CD8-positive, alpha-beta memory T cell (primary cell): Measurements from ENCODE around the gene ANK3. TPM values are rescaled to one million over a fixed set of nuclear protein-coding genes. Genes with fewer than 3 reads are reported as not detected.

Source experiments
- CTCF ChIA-PET: fragments of 350-600 bp; sonication (Branson Sonifier 250); formaldehyde crosslinking; loops from one replicate; lab custom pipeline; 2021; ENCODE audit warnings: antibody characterized with exemption; lab: Charles Lee
- POLR2A ChIA-PET: fragments of 350-600 bp; sonication (Branson Sonifier 250); formaldehyde crosslinking; loops from one replicate; lab custom pipeline; 2021; ENCODE audit warnings: antibody characterized with exemption; lab: Charles Lee
- DNase-seq, 5 donors: peaks; one replicate each; pipeline versions ENCODE4 v3.0.0 to v3.0.0-alpha.2; 2020 to 2022; ENCODE audit warnings: mixed read lengths in 1 of 5
- H3K27ac ChIP-seq: one replicate; pipeline ENCODE4 v1.7.0; 2013; ENCODE audit warnings: low read depth, mild to moderate bottlenecking, low read length, moderate library complexity
- H3K27me3 ChIP-seq: 2 replicates; pipeline ENCODE4 v1.7.0; 2013; ENCODE audit warnings: low read length, mild to moderate bottlenecking; ENCODE audit not compliant: insufficient read depth, poor library complexity, severe bottlenecking
- H3K36me3 ChIP-seq: 2 replicates; pipeline ENCODE4 v1.7.0; 2013; ENCODE audit warnings: mild to moderate bottlenecking, low read length, moderate library complexity; ENCODE audit not compliant: insufficient read depth
- H3K4me1 ChIP-seq: 2 replicates; pipeline ENCODE4 v1.7.0; 2013; ENCODE audit warnings: mild to moderate bottlenecking, low read length, moderate library complexity; ENCODE audit not compliant: insufficient read depth
- H3K4me3 ChIP-seq: 2 replicates; pipeline ENCODE4 v1.7.0; 2013; ENCODE audit warnings: mild to moderate bottlenecking, low read length
- H3K9me3 ChIP-seq: 2 replicates; pipeline ENCODE4 v1.7.0; 2013; ENCODE audit warnings: mild to moderate bottlenecking, low read length
- H3K27ac Mint-ChIP-seq, 8 donors: one replicate each; pipeline ENCODE4 v1.8.0; 2020 to 2021; ENCODE audit warnings: mixed read lengths in 8 of 8, mild to moderate bottlenecking in 6 of 8, inconsistent platforms in 3 of 8, moderate library complexity in 3 of 8
- H3K27me3 Mint-ChIP-seq, 2 donors: one replicate each; pipeline ENCODE4 v1.8.0; 2020 to 2021; ENCODE audit warnings: mixed read lengths in 2 of 2, mild to moderate bottlenecking in 1 of 2, moderate library complexity in 1 of 2
- H3K36me3 Mint-ChIP-seq, 3 donors: one replicate each; pipeline ENCODE4 v1.8.0; 2020 to 2021; ENCODE audit warnings: mixed read lengths in 3 of 3, inconsistent platforms in 1 of 3, mild to moderate bottlenecking in 1 of 3
- H3K4me1 Mint-ChIP-seq, 3 donors: one replicate each; pipeline ENCODE4 v1.8.0; 2020 to 2021; ENCODE audit warnings: mixed read lengths in 3 of 3, inconsistent platforms in 1 of 3, mild to moderate bottlenecking in 1 of 3
- H3K4me3 Mint-ChIP-seq, 7 donors: one replicate each; pipeline ENCODE4 v1.8.0; 2020 to 2021; ENCODE audit warnings: mixed read lengths in 7 of 7, mild to moderate bottlenecking in 6 of 7, moderate library complexity in 4 of 7, inconsistent platforms in 2 of 7
- H3K9me3 Mint-ChIP-seq, 5 donors: one replicate each; pipeline ENCODE4 v1.8.0; 2020 to 2022; ENCODE audit warnings: mixed read lengths in 5 of 5, mild to moderate bottlenecking in 3 of 5, moderate library complexity in 2 of 5, inconsistent platforms in 1 of 5
- polyA plus RNA-seq: library from polyadenylated mRNA; unstranded; fragments of 300-500 nt; fragmentation: Illumina TruSeq; gene quantifications from one replicate; pipeline ENCODE4 v1.2.3, GENCODE V29; 2021
- total RNA-seq, 2 experiments: library from RNA; stranded (reverse); gene quantifications; one replicate each; pipeline ENCODE4 v1.2.3, GENCODE V29; 2021

ANK3 gene
- total and polyA plus RNA-seq, 3 experiments from 2014 or later, result 10.2 to 12.8 (median 11.8) TPM

DNA sequence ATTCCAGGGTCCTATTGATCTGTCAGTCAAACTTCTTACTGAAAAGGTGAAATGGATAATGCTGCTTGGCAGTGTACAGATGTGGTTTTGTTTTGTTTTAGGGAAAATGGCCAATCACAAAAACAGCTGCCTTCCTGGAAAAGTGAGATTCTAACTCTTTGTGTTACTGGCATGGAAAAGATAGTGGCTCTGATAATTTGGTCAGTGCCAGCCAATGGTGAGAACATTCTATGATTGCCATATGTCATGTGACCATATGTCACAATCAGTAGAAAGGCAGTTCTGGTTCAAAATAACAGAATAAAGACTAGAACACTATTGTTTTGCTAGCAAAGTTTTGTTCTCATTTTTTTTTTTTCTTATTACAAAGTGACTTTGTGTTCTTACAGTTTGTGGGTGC lies 344.1 kb downstream of the ANK3 start:
- no peaks in the 10 kb centered on the region for H3K9me3 Mint-ChIP-seq
- peaks cover 0 to 5% (median 0%) of the 10 kb centered on the region in 3 donors for H3K36me3 Mint-ChIP-seq
- no peak overlapping the region for H3K27ac Mint-ChIP-seq
- no peak for DNase-seq
- no peaks in the 10 kb centered on the region for H3K4me1 ChIP-seq
- H3K4me3 Mint-ChIP-seq, result no peak overlapping the region
- H3K4me3 ChIP-seq, result no peak overlapping the region
- H3K9me3 ChIP-seq, result no peaks in the 10 kb centered on the region
- H3K4me1 Mint-ChIP-seq, result no peaks in the 10 kb centered on the region
- ChIA-PET CTCF (no interaction called here), POLR2A (no interaction called here)
- H3K27ac ChIP-seq, result no peak overlapping the region
- no peaks in the 10 kb centered on the region for H3K27me3 ChIP-seq
- H3K27me3 Mint-ChIP-seq, result peaks cover 2 to 7% of the 10 kb centered on the region in 2 donors
- no peaks in the 10 kb centered on the region for H3K36me3 ChIP-seq

DNA sequence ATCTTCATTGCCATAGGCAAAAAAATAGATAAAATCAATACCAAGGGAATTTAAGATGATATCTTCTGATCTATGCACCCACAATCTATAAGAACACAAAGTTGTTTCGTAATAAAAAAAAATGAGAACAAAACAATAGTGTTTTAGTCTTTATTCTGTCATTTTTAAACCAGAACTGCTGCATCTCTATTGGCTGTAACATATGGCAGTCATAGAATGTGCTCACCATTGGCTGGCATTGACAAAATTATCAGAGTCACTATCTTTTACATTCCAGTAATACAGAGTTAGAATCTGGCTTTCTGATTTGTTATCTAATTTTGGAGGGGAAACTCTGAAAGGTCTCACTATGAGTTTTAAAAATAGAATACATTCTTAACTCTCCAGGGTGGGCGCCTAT lies 344.7 kb downstream of the ANK3 start:
- Histone ChIP-seq H3K36me3 (no peaks in the 10 kb centered on the region), H3K4me3 (no peak overlapping the region), H3K9me3 (no peaks in the 10 kb centered on the region), H3K27me3 (no peaks in the 10 kb centered on the region), H3K27ac (no peak overlapping the region), H3K4me1 (no peaks in the 10 kb centered on the region)
- ChIA-PET POLR2A (no interaction called here), CTCF (no interaction called here)
- Mint-ChIP-seq H3K9me3 (no peaks in the 10 kb centered on the region), H3K27me3 (peaks cover 2 to 4% of the 10 kb centered on the region in 2 donors), H3K4me1 (no peaks in the 10 kb centered on the region), H3K27ac (no peak overlapping the region), H3K36me3 (peaks cover 0 to 3% (median 0%) of the 10 kb centered on the region in 3 donors), H3K4me3 (no peak overlapping the region)
- DNase-seq, result no peak

DNA sequence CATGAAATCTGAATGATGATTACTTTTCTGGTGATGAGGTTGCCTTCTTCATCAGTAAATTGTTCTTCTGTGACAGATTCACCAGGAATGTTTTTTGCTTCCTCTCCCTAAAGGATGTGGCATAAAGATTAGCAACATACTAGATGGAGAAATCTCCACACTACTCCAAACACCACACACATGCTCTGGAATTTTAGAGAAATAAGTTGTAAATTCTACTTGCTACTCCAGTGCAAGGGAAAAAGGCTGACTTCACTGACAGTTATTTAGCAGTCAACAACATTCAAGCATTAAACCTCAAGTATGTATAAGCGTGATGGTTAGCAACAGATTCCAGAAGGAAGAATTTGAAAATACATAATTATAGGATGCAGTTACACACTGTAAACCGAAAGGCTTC lies 345.4 kb downstream of the ANK3 start:
- no peaks in the 10 kb centered on the region for H3K4me1 ChIP-seq
- H3K27ac Mint-ChIP-seq, result no peak overlapping the region
- no peak for DNase-seq
- no peaks in the 10 kb centered on the region for H3K4me1 Mint-ChIP-seq
- peaks cover 0 to 3% (median 0%) of the 10 kb centered on the region in 3 donors for H3K36me3 Mint-ChIP-seq
- no peaks in the 10 kb centered on the region for H3K27me3 ChIP-seq
- peaks cover 2 to 4% of the 10 kb centered on the region in 2 donors for H3K27me3 Mint-ChIP-seq
- no peak overlapping the region for H3K4me3 ChIP-seq
- H3K36me3 ChIP-seq, result no peaks in the 10 kb centered on the region
- no peaks in the 10 kb centered on the region for H3K9me3 ChIP-seq
- no peak overlapping the region for H3K4me3 Mint-ChIP-seq
- CTCF ChIA-PET, result no interaction called here
- POLR2A ChIA-PET, result no interaction called here
- no peak overlapping the region for H3K27ac ChIP-seq
- no peaks in the 10 kb centered on the region for H3K9me3 Mint-ChIP-seq

DNA sequence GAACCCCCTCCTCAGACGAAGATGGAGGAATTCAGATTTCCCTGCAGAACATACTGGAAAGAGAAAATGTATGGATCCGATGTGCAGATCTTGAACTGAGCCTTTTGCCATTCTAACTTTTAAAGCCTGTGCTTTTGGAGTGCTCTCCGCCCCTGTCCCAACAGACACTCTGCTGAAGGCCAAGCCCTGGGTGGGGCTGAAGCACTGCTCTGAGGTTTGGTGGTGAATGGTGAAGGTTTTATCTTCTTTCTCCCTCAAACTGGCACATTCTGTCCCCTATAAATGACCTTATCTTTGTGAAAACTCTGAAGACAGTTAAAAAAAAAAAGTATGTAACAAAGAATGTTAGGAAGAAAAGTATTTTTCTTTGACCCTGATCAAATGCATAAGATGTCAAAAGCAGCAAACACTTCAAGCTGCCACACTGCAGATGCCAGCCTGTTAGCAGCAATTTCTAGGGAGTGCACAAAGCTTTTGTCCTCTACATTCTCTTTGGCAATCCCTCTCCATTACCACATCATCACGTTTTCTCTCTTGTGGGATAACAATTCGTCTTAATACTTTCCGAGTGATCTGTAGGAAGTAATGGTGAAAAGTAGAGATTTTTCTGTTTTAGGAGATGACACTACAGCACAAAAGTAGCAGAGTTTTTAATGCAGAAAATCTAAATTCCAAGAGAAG lies 346.0 kb downstream of the ANK3 start:
- H3K36me3 Mint-ChIP-seq, result peaks cover 0 to 4% (median 0%) of the 10 kb centered on the region in 3 donors
- ChIA-PET POLR2A (no interaction called here), CTCF (no interaction called here)
- H3K9me3 Mint-ChIP-seq, result no peaks in the 10 kb centered on the region
- H3K27ac Mint-ChIP-seq, result no peak overlapping the region
- no peaks in the 10 kb centered on the region for H3K4me1 Mint-ChIP-seq
- DNase-seq, result no peak
- H3K27me3 Mint-ChIP-seq, result peaks cover under 1 to 4% of the 10 kb centered on the region in 2 donors
- Histone ChIP-seq H3K36me3 (no peaks in the 10 kb centered on the region), H3K4me3 (no peak overlapping the region), H3K27ac (no peak overlapping the region), H3K4me1 (no peaks in the 10 kb centered on the region), H3K27me3 (no peaks in the 10 kb centered on the region), H3K9me3 (no peaks in the 10 kb centered on the region)
- H3K4me3 Mint-ChIP-seq, result no peak overlapping the region

DNA sequence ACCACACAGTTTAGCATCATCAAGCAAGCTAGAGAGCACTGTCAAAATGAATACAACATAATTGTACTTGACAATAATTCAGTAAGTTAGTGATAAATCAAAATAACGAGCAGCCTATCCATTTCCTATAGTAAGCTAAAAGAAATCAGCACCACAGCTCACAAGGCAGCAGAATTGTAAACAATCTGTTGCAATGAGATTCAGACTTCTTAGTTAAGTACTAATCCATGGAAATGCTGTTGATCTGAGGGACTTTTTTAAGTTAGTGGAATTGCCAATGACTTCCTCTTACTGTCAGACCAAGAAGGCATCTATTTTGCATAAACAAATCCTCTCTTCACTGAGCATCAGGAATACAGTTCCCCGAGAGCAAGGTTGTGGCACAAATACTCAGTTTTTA lies 346.8 kb downstream of the ANK3 start:
- Histone ChIP-seq H3K4me3 (no peak overlapping the region), H3K4me1 (no peaks in the 10 kb centered on the region)

DNA sequence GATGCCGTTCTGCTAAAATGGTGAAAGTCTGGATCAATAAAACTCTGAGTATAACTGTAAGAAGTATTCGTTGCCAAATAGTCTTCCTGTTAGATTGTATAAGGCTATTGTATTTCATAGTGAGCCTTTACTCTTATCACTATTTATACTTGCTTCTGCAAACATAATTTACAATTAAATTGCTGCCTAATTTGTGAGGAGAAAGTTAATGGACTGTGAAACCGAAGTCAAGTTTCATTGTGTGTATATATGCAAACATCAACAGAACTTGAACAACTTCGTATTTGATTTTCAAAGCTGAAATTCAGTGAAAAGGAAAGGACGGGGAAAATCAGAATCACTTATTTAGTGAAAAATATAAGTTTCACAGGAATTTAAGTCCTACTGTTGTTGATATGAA lies 347.4 kb downstream of the ANK3 start:
- Histone ChIP-seq H3K36me3 (no peaks in the 10 kb centered on the region), H3K9me3 (no peaks in the 10 kb centered on the region), H3K27me3 (no peaks in the 10 kb centered on the region), H3K27ac (no peak overlapping the region), H3K4me3 (no peak overlapping the region), H3K4me1 (no peaks in the 10 kb centered on the region)
- ChIA-PET POLR2A (no interaction called here), CTCF (no interaction called here)
- Mint-ChIP-seq H3K9me3 (no peaks in the 10 kb centered on the region), H3K27me3 (peaks cover 1 to 3% of the 10 kb centered on the region in 2 donors), H3K4me3 (no peak overlapping the region), H3K36me3 (peaks cover 0 to 7% (median 0%) of the 10 kb centered on the region in 3 donors), H3K4me1 (no peaks in the 10 kb centered on the region), H3K27ac (no peak overlapping the region)
- no peak for DNase-seq

More for the DNA sequence above, 346.8 kb downstream of the ANK3 start:
- Mint-ChIP-seq H3K4me3 (no peak overlapping the region), H3K27ac (no peak overlapping the region), H3K4me1 (no peaks in the 10 kb centered on the region), H3K36me3 (peaks cover 0 to 7% (median 0%) of the 10 kb centered on the region in 3 donors), H3K9me3 (no peaks in the 10 kb centered on the region), H3K27me3 (peaks cover 1 to 4% of the 10 kb centered on the region in 2 donors)
- H3K27me3 ChIP-seq, result no peaks in the 10 kb centered on the region
- POLR2A ChIA-PET, result no interaction called here
- H3K27ac ChIP-seq, result no peak overlapping the region
- H3K36me3 ChIP-seq, result no peaks in the 10 kb centered on the region
- CTCF ChIA-PET, result no interaction called here
- H3K9me3 ChIP-seq, result no peaks in the 10 kb centered on the region
- no peak for DNase-seq

DNA sequence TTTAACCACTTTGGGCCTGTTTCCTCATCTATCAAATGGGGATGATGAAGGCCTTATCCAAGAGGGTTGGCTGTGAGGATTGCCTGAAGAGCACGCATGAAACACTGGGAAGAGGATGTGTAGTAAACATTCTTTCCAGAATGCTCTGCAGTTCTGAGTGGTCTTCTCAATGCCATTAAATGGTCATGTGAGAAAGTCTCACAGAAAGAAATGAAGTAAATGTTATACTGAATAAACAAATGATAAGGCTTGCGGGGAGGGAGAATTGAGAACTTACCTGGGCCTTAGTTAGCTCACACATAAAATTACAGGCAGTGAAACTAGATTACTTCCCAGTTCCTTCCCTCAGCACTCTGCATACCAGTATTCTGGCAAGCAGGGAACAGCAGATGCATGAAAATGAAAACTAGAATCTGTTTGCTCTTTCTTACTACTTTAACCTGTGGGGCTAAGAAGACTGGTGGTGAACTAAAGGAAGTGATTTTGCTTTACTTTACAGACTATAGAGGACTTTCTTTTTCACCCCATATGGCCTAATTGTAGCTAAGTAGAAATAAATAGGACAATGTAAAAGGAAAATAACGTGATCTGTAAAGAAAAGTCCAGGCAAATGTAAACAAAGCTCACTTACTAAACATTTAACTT lies 348.1 kb downstream of the ANK3 start:
- no peak overlapping the region for H3K27ac ChIP-seq
- no peak for DNase-seq
- ChIA-PET CTCF (no interaction called here), POLR2A (no interaction called here)
- no peaks in the 10 kb centered on the region for H3K4me1 ChIP-seq
- H3K27me3 ChIP-seq, result no peaks in the 10 kb centered on the region
- H3K27me3 Mint-ChIP-seq, result peaks cover 0 to 1% of the 10 kb centered on the region in 2 donors
- no peaks in the 10 kb centered on the region for H3K9me3 Mint-ChIP-seq
- no peak overlapping the region for H3K4me3 Mint-ChIP-seq
- H3K36me3 ChIP-seq, result no peaks in the 10 kb centered on the region
- H3K4me3 ChIP-seq, result no peak overlapping the region
- peaks cover 0 to 7% (median 0%) of the 10 kb centered on the region in 3 donors for H3K36me3 Mint-ChIP-seq
- no peaks in the 10 kb centered on the region for H3K4me1 Mint-ChIP-seq
- no peaks in the 10 kb centered on the region for H3K9me3 ChIP-seq
- H3K27ac Mint-ChIP-seq, result no peak overlapping the region

DNA sequence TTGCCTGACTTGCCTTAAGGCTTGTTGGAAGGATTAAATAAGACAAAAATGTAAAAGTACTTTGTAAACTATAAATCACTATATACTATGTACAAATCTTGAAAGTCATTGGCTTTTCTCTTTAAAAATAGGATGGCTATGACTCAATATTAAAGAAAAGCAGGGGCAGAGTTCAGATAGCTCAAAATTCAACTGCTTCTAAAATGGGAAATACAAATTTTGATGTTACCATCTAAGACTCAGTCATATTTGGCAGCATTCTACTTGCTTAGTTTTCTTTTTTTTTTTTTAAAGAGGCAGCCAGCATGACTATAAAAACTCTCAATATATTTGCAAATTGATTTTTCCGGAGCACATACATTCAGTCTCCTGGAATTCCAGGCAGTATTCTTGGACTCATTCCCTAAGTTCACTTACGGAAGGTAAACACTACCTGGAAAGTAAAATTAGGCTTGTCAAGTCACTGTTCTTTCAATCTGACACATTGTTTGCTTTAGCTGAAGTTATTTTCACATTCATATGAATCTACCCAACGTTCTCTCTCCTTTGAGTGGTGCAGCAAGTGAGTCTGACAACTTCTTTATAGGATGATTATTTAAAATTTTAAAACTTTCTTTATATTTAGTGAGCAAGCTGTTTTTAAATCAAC lies 349.5 kb downstream of the ANK3 start:
- Mint-ChIP-seq H3K4me1 (no peaks in the 10 kb centered on the region), H3K27ac (no peak overlapping the region), H3K4me3 (no peak overlapping the region), H3K9me3 (no peaks in the 10 kb centered on the region), H3K27me3 (peaks cover 0 to 1% of the 10 kb centered on the region in 2 donors), H3K36me3 (peaks cover 0 to 7% (median 0%) of the 10 kb centered on the region in 3 donors)
- H3K27me3 ChIP-seq, result no peaks in the 10 kb centered on the region
- ChIA-PET POLR2A (no interaction called here), CTCF (no interaction called here)
- DNase-seq, result no peak
- H3K4me1 ChIP-seq, result no peaks in the 10 kb centered on the region
- H3K9me3 ChIP-seq, result no peaks in the 10 kb centered on the region
- H3K36me3 ChIP-seq, result no peaks in the 10 kb centered on the region
- no peak overlapping the region for H3K27ac ChIP-seq
- no peak overlapping the region for H3K4me3 ChIP-seq
